Natural killer cell (primary cell): Measurements from ENCODE around the gene ESPL1. TPM values are rescaled to one million over a fixed set of nuclear protein-coding genes. Genes with fewer than 3 reads are reported as not detected.
A peak's percentile ranks its signal among the peaks of the same experiment; 100 is the strongest.

Source experiments
- ATAC-seq, 3 donors: fragments of 150-1000 bp in 2 of 3; fragments of 200-7000 bp in 1 of 3; cut with Tn5 transposase; 1 replicate in 1 of 3; 2 replicates in 2 of 3; pipeline ENCODE4 v1.10.0; 2021; ENCODE audit warnings: mild to moderate bottlenecking in 2 of 3, moderate library complexity in 2 of 3
- DNase-seq, 2 donors: peaks; one replicate each; pipeline versions ENCODE4 v3.0.0 to v3.0.0-alpha.2; 2013 to 2021; ENCODE audit warnings: mixed read lengths in 1 of 2
- H3K27ac ChIP-seq: one replicate; pipeline ENCODE4 v1.5.1; 2013; ENCODE audit warnings: mild to moderate bottlenecking, low read length
- H3K27me3 ChIP-seq: one replicate; pipeline ENCODE4 v1.6.1; 2013; ENCODE audit warnings: low read length; ENCODE audit not compliant: control insufficient read depth, insufficient read depth
- H3K36me3 ChIP-seq: one replicate; pipeline ENCODE4 v1.6.1; 2013; ENCODE audit warnings: low read length; ENCODE audit not compliant: control insufficient read depth, insufficient read depth
- H3K4me1 ChIP-seq: one replicate; pipeline ENCODE4 v1.6.1; 2013; ENCODE audit warnings: low read length; ENCODE audit not compliant: control insufficient read depth, insufficient read depth
- H3K4me3 ChIP-seq: one replicate; pipeline ENCODE4 v1.5.1; 2013; ENCODE audit warnings: low read length
- H3K9me3 ChIP-seq: one replicate; pipeline ENCODE4 v1.6.1; 2013; ENCODE audit warnings: low read length; ENCODE audit not compliant: control insufficient read depth, insufficient read depth
- H3K27ac Mint-ChIP-seq, 2 donors: one replicate each; pipeline ENCODE4 v1.8.0; 2022; ENCODE audit warnings: mild to moderate bottlenecking in 2 of 2, mixed read lengths in 2 of 2, moderate library complexity in 1 of 2
- H3K27me3 Mint-ChIP-seq, 2 donors: one replicate each; pipeline ENCODE4 v1.8.0; 2022; ENCODE audit warnings: low read depth in 2 of 2, mixed read lengths in 2 of 2
- H3K36me3 Mint-ChIP-seq: one replicate; pipeline ENCODE4 v1.8.0; 2022; ENCODE audit warnings: mixed read lengths
- H3K4me1 Mint-ChIP-seq, 2 donors: one replicate each; pipeline ENCODE4 v1.8.0; 2022; ENCODE audit warnings: mixed read lengths in 2 of 2
- H3K4me3 Mint-ChIP-seq: one replicate; pipeline ENCODE4 v1.8.0; 2022; ENCODE audit warnings: mild to moderate bottlenecking, moderate library complexity, mixed read lengths
- H3K9me3 Mint-ChIP-seq, 2 donors: one replicate each; pipeline ENCODE4 v1.8.0; 2022; ENCODE audit warnings: mixed read lengths in 2 of 2
- WGBS: methylation state at CpG from one replicate; pipeline ENCODE4 v1.1.7; 2013; ENCODE audit warnings: missing lambda C conversion rate; ENCODE audit not compliant: insufficient coverage; 5-methylcytosine and 5-hydroxymethylcytosine counted together
- intact Hi-C: fragments of 100-400 bp; cut with micrococcal nuclease; formaldehyde crosslinking; loops from one replicate; pipeline ENCODE4 v1.14.2; 2022
- total RNA-seq, 4 donors: library from RNA; stranded (reverse); fragments of 120-200 nt in 1 of 4; gene quantifications; one replicate each; pipeline versions ENCODE4 v1.2.3 to v1.2.4, GENCODE V29; 2013 to 2022
- TF ChIP-seq, protein P1 (sequence below): fragments of 200-600 bp; IDR thresholded peaks from one replicate; pipeline ENCODE4 v1.8.0; 2022; ENCODE audit warnings: antibody characterized with exemption

Gene ESPL1
- total RNA-seq, 3 donors from 2014 or later (not counting 1 experiment from before 2014, with no cell fraction given), result 1.9 to 5.8 (median 3.1) TPM

DNA sequence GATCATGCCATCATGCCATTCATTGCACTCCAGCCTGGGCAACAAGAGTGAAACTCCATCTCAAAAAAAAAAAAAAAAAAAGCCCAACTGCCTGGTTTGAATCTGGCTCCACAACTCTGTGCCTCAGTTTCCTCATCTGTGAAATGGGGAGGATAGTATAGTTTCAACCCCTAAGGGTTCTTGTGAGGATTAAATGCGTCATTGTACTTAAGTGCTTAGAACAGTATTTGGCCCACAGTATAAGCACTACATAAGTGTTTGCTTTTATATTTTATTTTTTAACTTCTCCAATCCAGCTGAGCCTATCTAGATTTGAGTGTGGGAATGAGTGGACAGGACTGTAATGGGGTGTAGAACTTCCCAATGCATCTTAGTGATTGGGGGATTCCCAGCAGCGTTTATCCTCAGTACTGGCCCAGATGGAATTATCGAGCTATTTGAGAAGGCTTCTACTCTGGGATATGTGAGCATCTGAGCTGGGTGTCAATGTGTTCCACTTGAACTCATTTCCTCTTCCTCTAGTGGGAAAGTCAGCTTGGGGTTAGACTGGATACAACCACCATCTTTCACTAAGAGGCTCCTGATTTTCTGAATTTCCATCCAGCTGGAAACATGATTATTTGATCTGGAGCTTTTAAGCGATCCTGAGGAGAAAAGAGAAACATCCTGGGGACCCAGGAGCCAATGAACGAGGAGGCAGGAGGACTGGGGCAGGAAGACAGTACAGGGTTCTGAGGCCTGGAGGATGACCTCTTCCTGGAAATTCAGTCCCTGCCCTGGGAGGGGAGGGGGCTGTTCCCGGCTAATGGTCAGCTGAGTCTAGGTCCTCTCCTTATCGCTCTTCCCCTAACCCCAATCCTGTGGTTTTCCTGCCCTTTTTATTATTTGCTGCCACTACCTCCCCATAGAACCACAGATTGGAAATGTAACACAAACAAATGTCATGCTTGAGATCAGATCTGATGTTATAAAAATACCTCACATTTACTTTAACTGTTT is 9.3 kb upstream of the ESPL1 start:
- Mint-ChIP-seq H3K27me3 (no peaks in the 10 kb centered on the region), H3K9me3 (no peaks in the 10 kb centered on the region), H3K4me3 (no peak overlapping the region), H3K36me3 (no peaks in the 10 kb centered on the region), H3K27ac (no peak overlapping the region), H3K4me1 (peaks cover 1 to 3% of the 10 kb centered on the region in 2 donors)
- intact Hi-C loops, result no loop called here
- TF ChIP-seq, protein P1, sequence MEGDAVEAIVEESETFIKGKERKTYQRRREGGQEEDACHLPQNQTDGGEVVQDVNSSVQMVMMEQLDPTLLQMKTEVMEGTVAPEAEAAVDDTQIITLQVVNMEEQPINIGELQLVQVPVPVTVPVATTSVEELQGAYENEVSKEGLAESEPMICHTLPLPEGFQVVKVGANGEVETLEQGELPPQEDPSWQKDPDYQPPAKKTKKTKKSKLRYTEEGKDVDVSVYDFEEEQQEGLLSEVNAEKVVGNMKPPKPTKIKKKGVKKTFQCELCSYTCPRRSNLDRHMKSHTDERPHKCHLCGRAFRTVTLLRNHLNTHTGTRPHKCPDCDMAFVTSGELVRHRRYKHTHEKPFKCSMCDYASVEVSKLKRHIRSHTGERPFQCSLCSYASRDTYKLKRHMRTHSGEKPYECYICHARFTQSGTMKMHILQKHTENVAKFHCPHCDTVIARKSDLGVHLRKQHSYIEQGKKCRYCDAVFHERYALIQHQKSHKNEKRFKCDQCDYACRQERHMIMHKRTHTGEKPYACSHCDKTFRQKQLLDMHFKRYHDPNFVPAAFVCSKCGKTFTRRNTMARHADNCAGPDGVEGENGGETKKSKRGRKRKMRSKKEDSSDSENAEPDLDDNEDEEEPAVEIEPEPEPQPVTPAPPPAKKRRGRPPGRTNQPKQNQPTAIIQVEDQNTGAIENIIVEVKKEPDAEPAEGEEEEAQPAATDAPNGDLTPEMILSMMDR, result no peak
- Histone ChIP-seq H3K36me3 (peaks cover 4% of the 10 kb centered on the region), H3K27me3 (no peaks in the 10 kb centered on the region), H3K9me3 (no peaks in the 10 kb centered on the region), H3K4me3 (no peak overlapping the region), H3K27ac (no peak overlapping the region), H3K4me1 (peaks cover 12% of the 10 kb centered on the region)
- 68% methylated on average over 5 of the region's 7 CpGs for WGBS
- no peak for ATAC-seq
- DNase-seq, result no peak

DNA sequence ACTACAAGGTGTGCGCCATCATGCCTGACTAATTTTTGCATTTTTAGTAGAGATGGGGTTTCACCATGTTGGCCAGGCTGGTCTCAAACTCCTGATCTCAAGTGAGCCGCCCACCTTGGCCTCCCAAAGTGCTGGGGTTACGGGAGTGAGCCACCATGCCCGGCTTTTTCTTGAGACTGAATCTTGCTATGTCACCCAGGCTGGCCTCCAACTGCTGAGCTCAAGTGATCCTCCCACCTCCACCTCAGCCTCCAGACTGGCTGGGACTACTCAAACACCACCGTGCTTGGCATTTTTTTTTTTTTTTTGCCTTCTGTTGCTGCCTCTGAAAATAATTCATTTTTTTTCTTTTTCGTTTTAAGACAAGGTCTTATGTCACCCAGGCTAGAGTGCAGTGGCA is 8.2 kb upstream of the ESPL1 start:
- Histone ChIP-seq H3K36me3 (no peaks in the 10 kb centered on the region), H3K4me3 (no peak overlapping the region), H3K9me3 (no peaks in the 10 kb centered on the region), H3K27ac (no peak overlapping the region), H3K4me1 (peaks cover 9% of the 10 kb centered on the region), H3K27me3 (no peaks in the 10 kb centered on the region)
- Mint-ChIP-seq H3K27me3 (no peaks in the 10 kb centered on the region), H3K36me3 (no peaks in the 10 kb centered on the region), H3K9me3 (no peaks in the 10 kb centered on the region), H3K4me3 (no peak overlapping the region), H3K4me1 (no peaks in the 10 kb centered on the region), H3K27ac (no peak overlapping the region)
- TF ChIP-seq, protein P1, result no peak
- intact Hi-C loops, result no loop called here
- no peak for DNase-seq
- no peak for ATAC-seq
- WGBS, result 93% methylated on average over 6 of the region's 6 CpGs

DNA sequence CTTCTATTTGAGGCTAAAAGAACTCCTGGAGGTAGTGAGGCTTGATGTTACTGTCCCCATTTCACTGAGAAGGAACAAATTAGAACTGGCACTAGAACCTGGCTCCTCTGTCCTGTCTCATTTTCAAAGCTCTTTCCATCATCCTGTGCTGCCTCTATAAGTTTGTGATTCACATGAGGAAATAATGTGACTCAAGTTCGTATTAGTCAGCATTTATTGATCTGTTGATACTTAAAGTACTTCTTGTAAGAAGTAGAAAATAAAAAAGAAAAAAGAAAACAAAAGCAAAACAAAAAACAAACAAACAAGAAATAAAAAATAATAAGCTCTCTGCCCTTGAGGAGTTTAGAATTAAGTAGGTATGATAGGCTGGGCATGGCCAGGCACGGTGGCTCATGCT is 2.3 kb upstream of the ESPL1 start:
- peaks cover 23% of the 10 kb centered on the region for H3K4me1 ChIP-seq
- no peak overlapping the region for H3K27ac ChIP-seq
- TF ChIP-seq, protein P1, result no peak
- H3K27me3 ChIP-seq, result no peaks in the 10 kb centered on the region
- no peaks in the 10 kb centered on the region for H3K36me3 ChIP-seq
- Mint-ChIP-seq H3K9me3 (no peaks in the 10 kb centered on the region), H3K4me3 (peak overlapping the region; percentile 64), H3K4me1 (peaks cover 22 to 23% of the 10 kb centered on the region in 2 donors), H3K27ac (no peak overlapping the region), H3K36me3 (no peaks in the 10 kb centered on the region), H3K27me3 (no peaks in the 10 kb centered on the region)
- no peaks in the 10 kb centered on the region for H3K9me3 ChIP-seq
- intact Hi-C loops, result loop anchor here (5.0 kb wide), 1 partner anchor 43 kb away; no protein-coding TSS in a partner anchor
- DNase-seq, result no peak
- no peak overlapping the region for H3K4me3 ChIP-seq
- WGBS, result 100% methylated on average over 1 of the region's 2 CpGs
- no peak for ATAC-seq
